KMS-11 (cell line): ENCODE data around the gene HOOK1.

Experiments
- H2AFZ ChIP-seq: fragments of 200-600 bp; sonication (generic); 2 replicates; pipeline ENCODE4 v1.6.1; 2016; ENCODE audit warnings: antibody characterized with exemption, mixed run types, low read depth
- H3K27ac ChIP-seq: fragments of 200-600 bp; sonication (generic); 2 replicates; pipeline ENCODE4 v1.6.1; 2016; ENCODE audit warnings: mild to moderate bottlenecking, mixed run types
- H3K27me3 ChIP-seq: fragments of 200-600 bp; sonication (generic); 2 replicates; pipeline ENCODE4 v1.6.1; 2017; ENCODE audit warnings: mild to moderate bottlenecking, low read depth, mixed run types, moderate library complexity; ENCODE audit not compliant: insufficient read depth
- H3K36me3 ChIP-seq: fragments of 200-600 bp; sonication (generic); 2 replicates; pipeline ENCODE4 v1.6.1; 2017; ENCODE audit warnings: mild to moderate bottlenecking, mixed run types; ENCODE audit not compliant: insufficient read depth
- H3K4me1 ChIP-seq: fragments of 200-600 bp; sonication (generic); 2 replicates; pipeline ENCODE4 v1.6.1; 2016; ENCODE audit warnings: mild to moderate bottlenecking, low read depth, mixed run types; ENCODE audit not compliant: poor library complexity, severe bottlenecking
- H3K4me2 ChIP-seq: fragments of 200-600 bp; sonication (generic); 2 replicates; pipeline ENCODE4 v1.7.0; 2016; ENCODE audit warnings: mild to moderate bottlenecking, mixed run types
- H3K4me3 ChIP-seq: fragments of 200-600 bp; sonication (generic); IDR thresholded peaks from 2 replicates; pipeline ENCODE4 v1.6.1; 2017; ENCODE audit warnings: low read depth, low read length, mixed read lengths; ENCODE audit not compliant: insufficient read depth
- H3K79me2 ChIP-seq: fragments of 200-600 bp; sonication (generic); 2 replicates; pipeline ENCODE4 v1.6.1; 2016; ENCODE audit warnings: low read depth, mixed run types; ENCODE audit not compliant: insufficient read depth
- H3K9ac ChIP-seq: fragments of 200-600 bp; sonication (generic); 2 replicates; pipeline ENCODE4 v1.6.1; 2016; ENCODE audit warnings: mild to moderate bottlenecking, mixed run types
- H4K20me1 ChIP-seq: fragments of 200-600 bp; sonication (generic); 2 replicates; pipeline ENCODE4 v1.6.1; 2016; ENCODE audit warnings: mild to moderate bottlenecking, mixed run types; ENCODE audit not compliant: insufficient read depth
- CTCF ChIP-seq: fragments of 200-600 bp; sonication (generic); conservative IDR thresholded peaks from 2 replicates; pipeline ENCODE4 v1.6.1; 2017; ENCODE audit warnings: low read depth, mild to moderate bottlenecking, antibody characterized with exemption, low read length, moderate library complexity, mixed read lengths

The HOOK1 gene

GRCh38 chr1:59898927-59899326 is 84.2 kb downstream of the HOOK1 start:
- H3K36me3 ChIP-seq: no peaks in the 10 kb centered on the region
- H3K27me3 ChIP-seq: no peaks in the 10 kb centered on the region
- no peak overlapping the region for H3K27ac ChIP-seq
- H4K20me1 ChIP-seq: no peaks in the 10 kb centered on the region
- TF ChIP-seq CTCF: no peak
- no peak overlapping the region for H3K4me2 ChIP-seq
- no peak overlapping the region for H3K9ac ChIP-seq
- H2AFZ ChIP-seq: no peak overlapping the region
- no peaks in the 10 kb centered on the region for H3K79me2 ChIP-seq
- H3K4me3 ChIP-seq: no peak overlapping the region
- peaks cover 10% of the 10 kb centered on the region for H3K4me1 ChIP-seq

DNA sequence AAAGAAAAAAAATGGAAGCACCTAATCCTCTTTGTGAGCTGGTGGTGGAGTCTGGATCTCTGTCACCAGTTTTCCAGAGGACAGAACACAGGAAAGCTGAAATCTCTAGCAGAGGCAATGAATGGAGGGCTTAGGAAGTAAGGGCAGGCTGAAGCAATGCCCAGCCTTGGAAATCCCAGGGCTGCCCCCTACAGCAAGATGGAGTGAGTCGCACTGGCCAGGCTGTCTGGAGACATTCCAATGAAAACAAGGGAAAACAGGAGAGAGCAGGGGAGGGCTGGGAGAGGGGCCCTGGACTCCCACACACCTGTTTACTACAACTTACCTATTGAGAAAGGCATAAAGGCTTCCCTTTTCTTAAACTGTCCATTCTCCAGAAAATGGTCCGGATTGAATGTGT is 85.9 kb downstream of the HOOK1 start:
- no peak overlapping the region for H3K4me2 ChIP-seq
- H3K79me2 ChIP-seq: no peaks in the 10 kb centered on the region
- no peaks in the 10 kb centered on the region for H3K27me3 ChIP-seq
- no peak overlapping the region for H3K4me3 ChIP-seq
- peaks cover 10% of the 10 kb centered on the region for H3K4me1 ChIP-seq
- H3K36me3 ChIP-seq: no peaks in the 10 kb centered on the region
- H2AFZ ChIP-seq: no peak overlapping the region
- no peak for TF ChIP-seq CTCF
- no peak overlapping the region for H3K27ac ChIP-seq
- no peak overlapping the region for H3K9ac ChIP-seq
- H4K20me1 ChIP-seq: no peaks in the 10 kb centered on the region

DNA sequence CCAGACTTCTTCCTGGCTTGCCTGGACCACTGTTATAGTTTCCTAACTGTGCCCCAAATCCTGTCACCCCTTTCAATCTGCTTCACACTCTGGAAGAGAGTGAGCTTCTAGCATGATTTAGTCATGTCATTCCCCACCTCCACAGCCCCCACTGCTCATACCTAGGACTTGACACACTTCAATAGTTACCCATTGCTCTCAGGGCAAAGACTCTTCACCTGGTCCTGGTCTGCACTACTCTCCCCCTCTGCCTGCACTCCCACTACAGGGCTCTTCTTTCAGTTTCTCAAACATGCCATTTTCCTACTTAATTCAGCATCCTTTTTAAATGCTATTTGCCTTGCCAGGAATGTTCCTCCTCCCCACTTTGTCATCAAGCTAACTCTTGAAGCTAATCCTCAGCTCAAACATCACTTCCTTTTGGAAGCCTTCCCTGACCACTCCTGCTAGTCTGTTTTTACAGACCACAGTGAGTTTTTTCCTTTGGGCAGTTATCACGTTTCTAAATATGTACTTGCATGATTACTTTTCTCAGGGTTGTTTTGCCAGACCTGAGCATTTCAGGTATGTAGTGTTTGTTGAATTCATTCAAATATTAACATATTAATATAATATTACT is 87.1 kb downstream of the HOOK1 start:
- Histone ChIP-seq H4K20me1 (no peaks in the 10 kb centered on the region), H3K4me2 (no peak overlapping the region)
- TF ChIP-seq CTCF: no peak

GRCh38 chr1:59903141-59903754 is 88.5 kb downstream of the HOOK1 start:
- TF ChIP-seq CTCF: peak; percentile 90
- Histone ChIP-seq H3K4me3 (peak overlapping the region; percentile 44), H3K4me1 (peaks cover 10% of the 10 kb centered on the region), H3K27me3 (no peaks in the 10 kb centered on the region), H3K79me2 (no peaks in the 10 kb centered on the region), H3K36me3 (no peaks in the 10 kb centered on the region), H3K9ac (no peak overlapping the region), H3K4me2 (peak overlapping the region; percentile 41), H2AFZ (peak overlapping the region; percentile 44), H4K20me1 (no peaks in the 10 kb centered on the region), H3K27ac (no peak overlapping the region)

More for the DNA sequence above, 87.1 kb downstream of the HOOK1 start:
- H3K27me3 ChIP-seq: no peaks in the 10 kb centered on the region
- no peaks in the 10 kb centered on the region for H3K36me3 ChIP-seq
- H3K79me2 ChIP-seq: no peaks in the 10 kb centered on the region
- no peak overlapping the region for H3K4me3 ChIP-seq
- no peak overlapping the region for H3K27ac ChIP-seq
- no peak overlapping the region for H3K9ac ChIP-seq
- no peak overlapping the region for H2AFZ ChIP-seq
- peaks cover 10% of the 10 kb centered on the region for H3K4me1 ChIP-seq
